NCI-H2029 treated with DMSO at 0.1 percent for 48 hours (cell line): ENCODE data around the gene OPN3.

Experiments used
- DNase-seq: peaks from one replicate; lab custom pipeline; 2025; lab: John Stamatoyannopoulos, UW

The OPN3 gene

DNA sequence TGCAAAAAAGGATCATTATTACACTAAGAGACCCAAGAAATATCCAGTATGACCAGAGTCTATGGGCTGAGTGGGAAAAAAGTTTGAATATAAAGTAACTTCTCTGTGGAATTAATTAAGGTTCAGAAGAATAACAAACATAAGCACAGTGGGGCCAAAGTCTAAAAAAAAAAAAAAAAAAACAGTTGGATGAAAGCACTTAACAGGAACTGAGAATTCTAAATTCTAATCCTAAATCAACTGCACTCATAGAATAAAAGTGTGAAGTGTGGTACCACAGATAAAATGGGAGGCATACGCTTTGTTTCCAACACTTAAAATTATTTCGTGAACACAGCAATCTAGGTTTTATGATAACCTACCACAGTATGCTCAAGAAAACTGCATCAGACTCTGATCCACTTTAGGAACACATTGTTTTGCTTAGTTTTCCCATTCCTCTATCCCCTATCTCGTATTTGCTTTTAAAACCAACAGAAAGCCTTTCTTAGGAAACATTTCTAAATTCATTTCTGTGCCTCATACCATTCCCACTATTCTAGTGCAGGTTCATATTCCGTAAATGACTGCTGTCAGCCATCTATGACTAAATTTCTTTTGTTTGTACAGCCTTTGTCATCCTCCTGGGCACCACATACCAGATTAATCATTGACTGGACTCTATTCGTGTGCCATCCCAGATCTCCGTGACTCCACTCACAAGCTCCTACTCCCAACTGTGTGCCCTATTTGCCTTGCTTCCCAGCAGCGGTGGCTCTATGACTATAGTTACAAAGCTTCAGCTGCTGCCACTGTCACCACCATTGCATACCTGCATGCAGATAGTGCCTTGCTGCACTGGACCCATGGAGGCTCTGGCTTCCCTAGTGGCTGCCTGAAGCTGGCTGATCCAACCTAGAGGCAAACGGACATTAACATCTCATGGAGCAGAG lies 24.9 kb downstream of the OPN3 start:
- DNase-seq = no peak

DNA sequence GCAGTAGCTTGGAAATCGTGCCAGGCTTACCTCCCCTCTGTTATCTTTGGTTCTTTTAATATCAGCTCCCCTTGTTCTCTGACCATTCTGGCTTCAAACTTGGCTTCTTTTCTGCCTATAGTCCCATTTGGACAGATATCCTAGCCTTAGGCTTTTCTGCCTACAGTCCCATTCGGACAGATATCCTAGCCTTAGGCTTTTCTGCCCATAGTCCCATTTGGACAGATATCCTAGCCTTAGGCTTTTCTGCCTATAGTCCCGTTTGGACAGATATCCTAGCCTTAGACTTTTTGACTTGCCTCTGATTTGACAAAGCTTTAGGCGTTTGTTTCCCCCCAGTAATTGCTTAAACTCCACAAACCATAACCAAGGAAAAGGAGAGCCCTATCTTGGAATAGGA lies 25.6 kb downstream of the OPN3 start:
- no peak for DNase-seq

- DNase-seq = no peak
Observed at GRCh38 chr1:241614144-241614543, 26.0 kb downstream of the OPN3 start.

- DNase-seq = no peak
Observed at GRCh38 chr1:241612533-241613477, 27.4 kb downstream of the OPN3 start.

GRCh38 chr1:241611736-241612135 lies 28.4 kb downstream of the OPN3 start:
- DNase-seq = no peak

GRCh38 chr1:241611063-241611462 lies 29.1 kb downstream of the OPN3 start:
- peak; percentile 20 for DNase-seq

DNA sequence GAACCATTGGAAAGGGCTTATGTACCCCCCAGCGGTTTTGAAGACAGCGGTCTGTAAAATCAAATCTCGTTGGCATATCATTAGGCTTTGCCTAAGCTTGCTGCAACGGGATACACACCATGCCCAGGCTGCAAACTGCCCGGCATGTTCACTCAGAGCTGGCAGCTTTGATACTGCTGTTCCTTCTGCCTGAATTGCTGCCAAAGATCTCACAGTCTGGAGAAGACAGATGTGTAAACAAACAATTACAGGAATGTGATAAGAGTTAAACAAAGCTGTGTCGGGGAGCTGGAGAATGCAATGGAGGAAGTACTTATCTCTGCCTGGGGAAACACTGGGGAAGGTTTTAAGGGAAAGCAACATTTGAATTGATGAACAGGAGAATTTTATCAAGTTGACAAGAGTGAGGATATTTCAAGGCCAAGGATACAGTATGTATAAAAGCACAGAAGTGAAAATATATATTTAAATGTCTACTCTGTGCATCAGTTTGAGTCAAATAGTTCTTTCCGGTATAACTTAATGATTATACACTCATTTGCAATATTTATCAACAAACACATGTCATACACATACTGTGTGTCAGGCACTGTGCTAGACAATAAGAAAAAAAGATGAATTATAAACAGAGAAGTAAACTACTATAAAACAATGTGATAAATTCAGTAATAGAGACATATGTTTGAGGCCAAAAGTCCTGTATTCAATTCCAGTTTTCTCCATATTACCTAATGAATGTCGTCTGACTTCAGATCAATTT lies 29.9 kb downstream of the OPN3 start:
- peak; percentile 85 for DNase-seq

GRCh38 chr1:241608379-241609033 lies 31.7 kb downstream of the OPN3 start:
- DNase-seq = no peak

GRCh38 chr1:241607497-241607896 lies 32.7 kb downstream of the OPN3 start:
- DNase-seq = no peak

DNA sequence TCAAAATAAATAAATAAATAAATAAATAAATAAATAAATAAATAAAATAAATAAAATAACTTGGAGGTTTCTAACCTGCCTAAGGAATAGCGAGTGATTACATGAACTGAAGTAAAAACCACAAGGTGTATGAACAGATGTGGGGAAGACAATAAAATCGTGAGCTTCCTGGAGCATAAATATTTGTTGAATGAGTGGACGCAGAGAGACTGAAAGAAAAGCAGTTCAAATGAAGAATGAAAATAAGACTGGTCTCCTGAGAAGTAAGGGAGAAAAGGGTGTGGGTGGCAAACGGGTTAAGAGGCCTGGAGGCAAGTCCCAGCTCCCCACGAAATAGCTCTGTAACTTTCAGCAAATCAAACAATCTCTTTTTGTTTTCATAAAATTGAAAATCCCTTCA lies 33.6 kb downstream of the OPN3 start:
- DNase-seq = no peak

- no peak for DNase-seq
Observed at GRCh38 chr1:241605146-241605805, 34.9 kb downstream of the OPN3 start.

- no peak for DNase-seq
Observed at GRCh38 chr1:241603731-241604245, 36.4 kb downstream of the OPN3 start.

- no peak for DNase-seq
Observed at GRCh38 chr1:241600496-241600901, 39.7 kb downstream of the OPN3 start.

DNA sequence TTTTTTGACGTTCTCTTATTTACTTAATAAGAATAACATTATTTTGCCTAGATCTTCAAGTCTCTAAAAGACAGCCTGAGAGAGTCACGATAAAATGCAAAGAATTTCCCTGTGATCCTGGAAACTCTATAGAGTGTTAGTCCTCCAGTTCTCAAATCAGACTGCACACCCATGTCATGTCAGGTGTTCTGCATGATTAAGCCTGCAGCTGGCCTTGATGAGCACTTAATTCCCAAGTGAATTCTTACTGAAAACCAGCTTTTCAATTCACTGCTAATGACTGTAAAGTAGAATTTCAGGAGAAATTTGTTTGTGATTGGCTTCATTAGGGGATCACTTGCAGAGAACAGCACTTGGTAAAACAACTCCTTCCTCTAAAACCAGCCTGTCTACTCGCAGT lies 41.9 kb downstream of the OPN3 start:
- no peak for DNase-seq

DNA sequence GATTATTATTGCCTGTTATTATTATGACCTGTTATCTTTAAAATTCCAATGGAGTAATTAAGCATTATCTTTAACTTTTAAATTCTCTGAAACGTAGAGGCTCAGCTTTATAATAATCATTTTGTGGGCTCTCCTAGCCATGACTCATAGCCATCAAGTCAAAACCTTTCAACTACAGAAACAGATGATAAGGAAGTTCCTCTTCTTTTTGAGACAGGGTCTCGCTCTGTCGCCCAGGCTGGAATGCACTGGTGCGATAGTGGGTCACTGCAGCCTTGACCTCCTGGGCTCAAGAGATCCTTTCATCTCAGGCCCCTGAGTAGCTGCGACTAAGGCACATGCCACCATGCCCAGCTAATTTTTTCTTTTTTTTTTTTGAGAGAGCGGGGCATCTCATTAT lies 43.5 kb downstream of the OPN3 start:
- DNase-seq = no peak

DNA sequence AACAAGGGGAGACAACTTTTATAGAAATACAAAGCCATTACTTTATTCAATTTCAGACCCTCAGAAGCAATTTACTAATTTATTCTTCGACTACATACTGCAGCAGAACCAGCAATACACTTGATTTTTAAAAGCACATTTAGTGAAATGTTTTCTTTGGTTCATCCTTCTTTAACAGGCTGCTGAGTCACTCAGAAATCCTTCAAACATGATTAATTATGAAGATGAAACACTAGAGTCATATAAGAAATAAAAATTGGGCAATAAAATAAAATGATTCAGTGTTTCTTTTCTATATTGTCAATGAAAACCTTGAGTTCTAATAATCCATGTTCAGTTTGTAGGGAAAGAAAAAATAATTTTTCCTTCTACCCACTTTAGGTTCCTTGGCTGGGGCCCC lies 47.0 kb downstream of the OPN3 start:
- DNase-seq = no peak

- no peak for DNase-seq
Observed at GRCh38 chr1:241592273-241592958, 47.8 kb downstream of the OPN3 start.

GRCh38 chr1:241591736-241592135 lies 48.4 kb downstream of the OPN3 start:
- DNase-seq = no peak

DNA sequence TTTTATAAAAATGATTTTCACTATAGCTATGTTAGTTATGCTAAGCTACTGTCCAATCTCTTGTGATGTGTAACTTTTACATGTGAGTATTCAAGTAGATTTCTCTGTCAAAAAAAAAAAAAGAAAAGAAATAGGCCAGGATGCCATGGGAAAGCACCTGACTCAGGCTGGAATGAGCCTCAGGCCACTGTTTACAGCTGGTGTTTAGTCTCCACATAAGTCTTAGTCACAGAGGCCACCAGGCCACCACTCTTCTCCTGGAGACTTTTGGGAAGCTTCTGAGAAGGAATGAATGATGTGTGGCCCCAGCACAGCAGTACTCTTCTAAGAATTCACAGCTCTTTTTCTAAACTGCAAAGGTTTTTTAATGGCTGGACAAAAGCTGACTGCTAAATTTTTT lies 48.9 kb downstream of the OPN3 start:
- no peak for DNase-seq

- no peak for DNase-seq
Observed at GRCh38 chr1:241590719-241591118, 49.5 kb downstream of the OPN3 start.
